GM04503 (cell line): ENCODE results near the gene PIN1.
"Not testable (repeated sequence)": the region's sequence is repeated elsewhere in the genome, so short reads cannot be mapped to it uniquely, and the experiment has no call there.

ENCODE experiments used
- DNase-seq: peaks from one replicate; pipeline ENCODE4 v3.0.0-alpha.2; 2012; ENCODE audit warnings: low read depth

PIN1 gene

DNA sequence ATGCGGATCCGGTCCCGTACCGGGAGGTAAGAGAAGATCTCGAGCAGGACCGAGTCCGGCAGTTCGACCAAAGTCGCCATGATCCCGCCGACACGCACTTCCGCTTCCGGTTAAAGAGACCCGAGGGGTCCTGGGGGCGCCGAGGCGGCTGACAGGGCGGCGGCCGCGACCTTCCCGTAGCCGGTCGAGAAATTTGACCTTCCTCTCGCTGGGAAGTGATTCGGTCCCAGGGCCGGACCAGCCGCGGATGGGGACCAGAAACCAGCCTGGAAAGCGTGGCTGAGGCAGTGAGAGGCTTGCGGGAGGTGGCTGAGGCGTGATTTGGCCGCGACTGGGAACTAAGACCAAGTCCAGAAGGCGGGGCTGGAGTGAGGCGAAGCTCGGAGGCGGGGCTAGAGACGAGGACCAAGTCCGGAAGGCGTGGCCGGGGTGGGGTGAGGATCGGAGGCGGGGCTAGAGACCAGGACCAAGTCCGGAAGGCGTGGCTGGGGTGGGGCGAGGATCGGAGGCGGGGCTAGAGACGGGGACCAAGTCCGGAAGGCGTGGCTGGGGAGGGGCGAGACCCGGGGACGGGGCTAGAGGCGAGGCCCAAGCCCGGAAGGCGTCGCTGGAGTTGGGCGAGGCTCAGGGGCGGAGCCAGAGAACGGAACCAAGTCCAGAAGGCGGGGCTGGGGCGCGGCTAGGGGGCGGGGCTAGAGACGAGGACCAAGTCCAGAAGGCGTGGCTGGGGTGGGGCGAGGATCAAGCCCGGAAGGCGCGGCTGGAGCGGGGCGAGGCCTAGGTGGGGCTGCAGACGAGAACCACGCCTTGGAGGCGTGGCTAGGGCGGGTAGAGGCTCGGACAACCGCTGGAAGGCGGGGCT, 16.2 kb upstream of the PIN1 start, which contains the start of gene FBXL12:
TSS of gene FBXL12 (minus strand) at position 346 of the 862 bp plus-strand sequence. CDS start at position 80, 266 bp downstream.
- peak; percentile 92 for DNase-seq

DNA sequence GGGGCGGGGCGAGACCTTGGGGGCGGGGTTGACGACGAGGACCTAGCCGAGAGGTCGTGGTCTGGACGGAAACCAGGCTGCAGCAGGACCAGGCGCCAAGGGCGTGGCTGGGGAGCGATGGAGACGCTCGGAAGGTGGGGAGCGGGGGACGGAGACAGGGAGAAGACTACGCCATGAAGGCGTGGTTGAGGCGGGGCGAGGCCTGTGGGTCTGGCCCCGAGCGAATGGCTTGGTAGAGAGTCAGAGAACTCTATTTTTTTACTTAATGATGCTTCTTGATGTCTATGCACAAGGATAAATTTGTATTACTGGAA, 15.6 kb upstream of the PIN1 start:
- no peak for DNase-seq

DNA sequence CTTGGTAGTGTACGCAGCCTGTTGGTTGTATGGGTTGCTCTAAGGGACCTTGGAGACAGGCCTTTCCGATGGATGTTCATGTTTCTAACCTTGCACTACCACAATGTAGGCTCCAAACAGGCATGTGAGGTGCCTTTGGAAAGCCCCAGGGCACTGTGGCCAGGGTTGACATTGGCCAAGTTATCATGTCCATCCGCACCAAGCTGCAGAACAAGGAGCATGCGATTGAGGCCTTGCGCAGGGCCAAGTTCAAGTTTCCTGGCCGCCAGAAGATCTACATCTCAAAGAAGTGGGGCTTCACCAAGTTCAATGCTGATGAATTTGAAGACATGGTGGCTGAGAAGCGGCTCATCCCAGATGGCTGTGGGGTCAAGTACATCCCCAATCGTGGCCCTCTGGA, 15.1 kb upstream of the PIN1 start:
- DNase-seq: not testable (repeated sequence)

DNA sequence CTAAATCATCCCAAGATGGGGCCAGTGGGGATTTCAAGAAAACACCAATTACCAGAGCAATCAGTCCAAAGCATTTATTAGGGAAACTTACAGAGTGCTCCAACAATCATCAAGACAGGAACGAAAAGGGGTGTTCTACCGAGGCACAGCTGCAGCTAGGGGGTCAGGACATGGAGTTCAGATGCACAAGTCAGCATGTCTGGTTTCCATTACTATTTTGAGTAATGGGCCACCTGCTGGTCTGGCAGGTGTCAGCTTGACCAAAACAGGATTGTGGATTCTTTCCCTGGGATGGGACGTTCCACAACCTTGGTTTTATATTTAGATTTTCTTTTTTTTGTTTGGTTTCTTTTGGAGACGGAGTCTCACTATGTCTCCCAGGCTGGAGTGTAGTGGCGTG, 11.3 kb upstream of the PIN1 start:
- DNase-seq: no peak

DNA sequence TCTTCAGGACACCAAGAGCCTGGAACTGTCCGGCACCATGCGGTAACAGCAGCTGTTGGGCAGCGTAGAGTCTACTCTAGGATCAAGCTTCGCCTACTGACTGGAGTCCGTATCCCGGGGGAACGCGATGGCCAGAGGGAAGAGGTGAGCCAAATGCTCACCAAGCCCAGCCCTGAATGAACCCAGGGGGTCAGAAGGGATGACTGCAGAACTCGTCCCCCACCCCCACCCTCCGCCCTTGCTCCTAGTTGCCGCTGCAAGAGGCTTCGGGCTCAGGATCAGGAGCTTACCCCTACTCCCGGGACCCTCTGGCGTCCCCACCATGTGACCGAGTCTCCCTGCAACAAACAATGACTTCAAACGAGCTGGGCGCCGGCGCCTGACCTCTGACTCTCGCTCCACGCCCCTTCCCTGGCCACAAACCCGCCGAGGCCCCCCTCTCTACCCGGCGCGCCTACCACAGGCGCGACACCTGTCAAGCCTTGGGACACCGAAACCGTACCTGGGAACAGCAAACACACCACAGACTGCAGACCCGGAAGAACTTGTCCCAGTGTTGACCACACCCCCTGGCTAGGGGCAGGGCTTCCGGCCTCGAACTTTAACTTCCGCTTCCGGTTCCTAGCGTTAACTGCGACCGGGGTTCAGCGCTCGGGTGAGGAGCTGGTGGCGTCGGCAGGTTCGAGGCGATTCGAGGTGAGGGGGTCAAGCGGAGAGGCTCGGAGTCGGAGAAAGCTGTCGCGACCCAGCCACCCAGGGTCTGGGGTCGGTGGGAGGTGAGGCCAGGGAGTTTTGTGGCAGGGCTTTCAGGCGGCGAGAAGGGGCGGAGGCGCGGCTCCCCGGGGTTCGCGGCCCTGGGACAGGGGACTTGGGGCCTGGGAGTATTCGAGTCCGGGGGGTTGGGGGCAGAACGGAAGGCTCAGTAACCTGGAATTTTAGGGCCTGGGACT, 7.6 kb upstream of the PIN1 start, which contains the start of gene UBL5:
TSS of gene UBL5 (plus strand) at position 630 of the 950 bp plus-strand sequence. CDS start 420 bp downstream, outside the sequence.
- peak; percentile 34 for DNase-seq

DNA sequence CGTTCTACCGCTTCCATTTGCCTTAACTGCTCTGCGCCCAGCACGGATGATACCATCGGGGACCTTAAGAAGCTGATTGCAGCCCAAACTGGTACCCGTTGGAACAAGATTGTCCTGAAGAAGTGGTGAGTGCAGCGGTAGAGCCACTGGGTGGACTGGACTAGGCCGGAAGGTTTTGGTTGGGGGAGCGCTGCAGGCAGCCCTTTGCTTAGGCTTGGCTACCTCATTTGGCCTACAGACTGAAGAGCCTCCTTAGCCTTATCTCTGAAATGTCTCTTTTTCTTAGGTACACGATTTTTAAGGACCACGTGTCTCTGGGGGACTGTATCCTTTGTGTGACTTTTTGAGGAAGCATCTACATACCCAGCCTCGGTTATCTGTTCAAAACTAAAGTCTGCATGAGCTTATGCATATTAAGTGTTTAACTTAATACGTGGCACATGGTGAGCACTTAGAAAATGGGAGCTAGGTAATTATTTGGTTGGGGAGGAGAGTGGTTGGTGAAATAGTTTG, 6.5 kb upstream of the PIN1 start:
- no peak for DNase-seq

DNA sequence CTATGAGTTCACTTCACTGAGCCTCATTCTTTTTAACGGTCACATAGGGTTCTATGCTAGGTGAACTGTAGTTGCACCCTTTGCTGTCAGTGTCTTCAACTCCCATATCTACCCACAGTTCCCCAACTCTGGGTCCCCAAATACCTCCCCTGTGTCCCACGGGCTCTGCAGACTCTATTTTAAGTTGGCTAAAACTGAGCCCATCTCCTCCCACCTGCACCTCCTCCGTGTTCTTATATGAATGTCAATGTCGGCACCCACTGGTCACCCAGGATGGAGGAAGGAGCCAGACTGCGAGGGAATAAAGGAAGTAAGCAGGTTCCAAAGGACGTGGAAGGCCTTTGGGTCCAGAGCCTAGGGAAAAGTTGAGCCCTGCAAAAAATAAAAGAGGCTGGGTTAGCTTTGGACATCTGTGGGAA, 802 bp upstream of the PIN1 start:
- no peak for DNase-seq

DNA sequence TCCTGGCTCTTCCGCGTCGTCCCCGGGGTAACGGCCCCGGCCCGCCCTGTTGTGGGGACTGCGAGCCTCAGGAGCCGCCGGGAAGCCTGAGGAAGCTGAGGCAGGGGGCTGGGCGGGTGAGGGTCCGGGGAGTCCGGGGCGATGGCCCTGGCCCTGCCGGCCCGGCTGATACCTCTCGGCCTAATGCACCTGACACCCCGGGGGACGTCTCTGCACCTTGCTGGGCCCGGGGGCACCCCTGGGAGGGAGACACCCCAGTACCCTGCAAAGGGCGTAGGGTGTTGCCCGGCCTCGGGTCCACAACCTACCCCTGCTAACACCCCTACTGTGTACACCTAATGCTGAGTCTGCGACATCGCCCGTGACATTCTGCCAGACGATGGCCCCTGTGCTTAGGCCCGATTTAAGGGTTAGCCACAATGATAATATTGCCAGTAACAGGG, 410 bp downstream of the PIN1 start:
- no peak for DNase-seq

DNA sequence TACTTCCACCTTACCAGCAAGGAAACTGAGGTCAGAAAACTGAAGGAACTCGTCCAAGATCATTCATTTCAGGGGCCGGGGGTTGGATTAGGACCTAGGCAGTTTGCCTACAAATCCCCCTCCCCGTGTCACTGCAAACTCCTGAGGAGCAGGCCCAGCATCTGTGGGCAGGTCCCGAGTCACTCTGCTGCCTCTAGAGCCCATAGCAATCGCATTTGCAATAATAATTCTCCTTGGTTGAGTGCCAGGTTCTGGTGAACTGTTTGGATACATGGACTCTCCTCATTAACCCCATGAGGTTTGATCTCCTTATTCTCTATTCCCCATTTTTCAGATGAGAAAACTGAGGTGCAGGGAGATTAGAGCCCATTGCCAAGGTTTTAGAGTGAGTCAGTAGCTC, 903 bp downstream of the PIN1 start:
- DNase-seq: no peak

DNA sequence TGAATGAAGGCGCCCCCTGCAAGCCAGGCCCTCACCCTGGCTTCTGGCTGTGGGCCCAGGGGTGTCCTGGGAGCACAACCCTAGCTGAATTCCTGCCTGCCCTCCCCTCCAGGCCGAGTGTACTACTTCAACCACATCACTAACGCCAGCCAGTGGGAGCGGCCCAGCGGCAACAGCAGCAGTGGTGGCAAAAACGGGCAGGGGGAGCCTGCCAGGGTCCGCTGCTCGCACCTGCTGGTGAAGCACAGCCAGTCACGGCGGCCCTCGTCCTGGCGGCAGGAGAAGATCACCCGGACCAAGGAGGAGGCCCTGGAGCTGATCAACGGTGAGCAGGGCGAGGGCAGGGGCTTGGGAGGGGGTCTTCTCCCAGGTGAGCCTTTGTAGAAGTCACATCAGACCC, 3.2 kb downstream of the PIN1 start:
- no peak for DNase-seq

DNA sequence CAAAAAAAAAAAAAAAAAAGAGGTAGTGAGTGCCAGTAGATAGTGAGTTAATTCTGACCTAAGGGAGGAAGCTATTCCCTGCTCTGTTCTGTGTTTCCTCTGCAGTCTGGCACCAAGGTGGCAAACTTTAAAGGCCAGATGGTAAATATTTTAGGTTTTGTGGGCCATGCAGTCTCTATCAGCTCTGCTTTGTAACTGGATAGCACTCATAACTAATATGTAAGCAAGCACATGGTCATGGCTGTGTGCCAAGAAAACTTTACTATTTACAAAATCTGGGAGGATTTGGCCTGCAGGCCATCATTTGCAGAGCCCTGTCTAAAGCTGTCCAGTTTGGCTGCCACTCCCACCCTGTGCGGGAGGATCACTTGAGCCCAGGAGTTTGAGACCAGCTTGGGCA, 4.3 kb downstream of the PIN1 start:
- no peak for DNase-seq

DNA sequence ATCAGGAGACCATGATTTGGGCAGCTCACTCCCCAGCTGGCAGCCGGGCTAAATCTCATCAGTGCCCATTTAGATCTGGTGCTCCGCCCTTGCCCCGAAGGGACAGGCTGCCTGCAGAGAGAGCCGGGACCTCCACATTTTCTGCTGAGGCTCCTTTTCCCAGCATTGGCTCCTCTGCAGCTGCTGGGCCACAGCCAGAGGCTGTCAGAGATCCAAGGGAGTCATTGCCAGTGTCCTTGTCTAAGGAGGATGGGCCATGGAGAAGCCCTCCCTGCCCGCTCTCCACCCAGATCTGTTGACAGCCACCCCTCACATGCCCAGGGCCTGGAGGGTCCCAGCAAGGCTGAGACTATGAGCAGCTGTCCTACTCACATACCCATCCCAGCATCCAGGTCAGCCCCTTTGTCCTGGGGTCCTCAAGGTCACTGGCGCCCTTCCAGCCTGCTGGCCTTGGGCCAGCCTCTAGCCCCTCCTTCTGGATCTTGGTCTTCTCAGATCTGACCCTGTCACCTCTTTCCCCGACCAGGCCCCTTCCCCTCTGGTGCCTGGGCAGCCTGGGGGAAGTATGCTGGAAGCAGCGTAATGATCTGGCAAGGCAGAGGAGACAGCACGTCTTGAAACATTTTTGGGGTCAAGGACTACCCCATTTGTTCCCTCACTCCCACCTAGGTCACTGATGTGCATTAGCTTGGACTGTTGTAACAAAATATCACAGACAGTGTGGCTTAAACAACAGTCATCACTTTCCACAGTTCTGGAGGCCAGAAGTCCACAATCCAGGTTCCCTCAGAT, 7.9 kb downstream of the PIN1 start:
- DNase-seq: no peak

DNA sequence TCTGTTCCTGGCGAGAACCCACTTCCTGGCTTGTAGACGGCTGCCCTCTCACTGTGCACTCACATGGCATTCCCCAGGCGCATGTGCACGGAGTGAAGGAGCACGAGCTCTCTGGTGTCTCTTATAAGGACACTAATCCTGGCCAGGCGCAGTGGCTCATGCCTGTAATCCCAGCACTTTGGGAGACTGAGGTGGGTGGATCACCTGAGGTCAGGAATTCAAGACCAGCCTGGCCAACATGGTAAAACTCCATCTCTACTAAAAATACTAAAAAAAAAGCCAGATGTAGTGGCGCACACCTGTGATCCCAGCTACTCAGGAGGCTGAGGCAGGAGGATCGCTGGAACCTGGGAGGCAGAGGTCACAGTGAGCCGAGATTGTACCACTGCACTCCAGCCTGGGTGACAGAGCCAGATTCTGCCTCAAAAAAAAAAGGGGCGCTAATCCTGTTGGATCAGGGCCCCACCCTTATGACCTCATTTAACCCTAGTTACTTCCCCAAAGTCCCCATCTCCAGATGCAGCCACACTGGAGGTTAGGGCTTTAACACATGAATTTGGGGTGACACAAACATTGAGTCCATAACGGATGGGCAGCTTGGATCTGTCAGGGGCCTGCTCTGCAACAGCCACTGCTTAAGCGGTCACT, 8.6 kb downstream of the PIN1 start:
- not testable (repeated sequence) for DNase-seq

DNA sequence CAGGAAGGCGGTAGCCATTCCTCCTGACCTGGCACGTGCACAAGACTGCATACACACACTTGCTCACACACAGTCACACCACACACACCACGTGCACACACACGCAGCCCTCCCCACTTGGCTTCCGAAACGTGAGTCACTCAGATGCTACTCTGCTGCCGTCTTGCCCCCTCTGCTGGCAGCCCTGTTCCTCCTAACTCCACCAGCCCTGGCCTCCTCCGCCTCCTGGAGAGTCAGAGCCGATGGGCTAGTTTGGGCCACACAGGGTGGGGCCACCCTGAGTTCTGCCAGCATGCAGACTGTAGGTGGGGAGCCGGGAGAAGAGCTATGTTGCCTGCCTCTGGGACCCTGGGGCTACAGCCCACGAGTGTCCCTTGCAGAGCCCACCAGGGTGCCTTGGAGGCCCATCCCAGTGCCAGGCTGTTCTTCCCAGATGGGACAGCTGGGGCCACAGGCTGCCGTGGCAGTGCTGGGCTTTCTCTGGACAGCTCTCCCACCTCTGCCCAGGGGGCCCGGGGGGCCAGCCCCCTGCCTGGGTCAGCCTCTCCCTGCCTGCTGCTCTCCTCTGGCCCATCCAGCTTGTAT, 12.1 kb downstream of the PIN1 start:
- peak; percentile 73 for DNase-seq

DNA sequence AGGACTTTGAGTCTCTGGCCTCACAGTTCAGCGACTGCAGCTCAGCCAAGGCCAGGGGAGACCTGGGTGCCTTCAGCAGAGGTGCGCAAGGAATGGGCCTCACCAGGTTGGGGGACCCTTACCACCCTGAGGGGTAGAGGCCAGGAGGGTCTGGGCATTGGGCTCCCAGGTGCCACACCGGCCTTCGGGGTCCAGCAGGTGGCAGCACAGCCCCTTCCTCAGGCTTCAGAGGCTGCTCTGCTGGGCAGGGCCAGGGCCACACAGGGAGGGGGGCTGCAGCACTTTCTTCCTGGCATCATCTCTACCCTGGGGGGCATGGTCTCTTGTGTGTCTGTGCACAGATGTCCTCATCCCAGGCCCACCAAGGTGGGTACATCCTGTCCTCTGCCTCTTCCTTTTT, 12.9 kb downstream of the PIN1 start:
- no peak for DNase-seq

DNA sequence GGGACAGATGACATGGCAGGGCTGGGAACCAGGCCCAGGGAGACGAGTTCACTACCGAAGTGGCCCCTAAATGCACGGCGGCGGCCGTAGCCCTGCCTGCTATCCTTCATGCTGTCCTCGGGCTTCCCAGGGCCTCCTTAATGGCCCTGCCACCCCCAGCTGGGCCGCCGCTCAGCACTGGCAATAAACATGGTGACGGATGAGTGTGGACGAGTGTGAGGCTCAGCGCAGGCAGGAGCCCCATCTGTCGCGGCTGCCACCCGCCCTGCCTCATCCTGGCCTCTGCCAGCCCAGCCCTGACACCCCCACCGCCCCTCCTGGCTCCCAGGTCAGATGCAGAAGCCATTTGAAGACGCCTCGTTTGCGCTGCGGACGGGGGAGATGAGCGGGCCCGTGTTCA, 13.6 kb downstream of the PIN1 start:
- no peak for DNase-seq

DNA sequence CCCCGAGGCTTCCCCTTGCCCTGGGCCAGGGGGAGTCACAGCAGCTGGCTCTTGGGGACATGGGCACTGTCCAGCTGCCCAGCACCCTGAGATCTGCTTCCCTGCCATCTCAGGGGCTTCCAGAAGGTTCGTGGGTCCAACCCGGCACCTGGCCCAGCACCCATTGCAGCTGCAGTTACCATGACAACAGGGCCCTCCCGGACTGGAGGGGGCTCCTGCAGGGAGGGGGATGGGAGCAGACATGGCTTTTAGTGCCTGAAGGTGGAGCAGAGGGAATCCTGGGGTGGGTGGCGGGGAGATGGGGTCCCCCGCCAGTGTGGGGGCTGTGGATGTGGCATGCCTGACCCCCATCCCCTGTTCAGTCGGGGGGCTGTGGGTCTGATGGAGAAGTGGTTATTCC, 14.7 kb downstream of the PIN1 start:
- DNase-seq: no peak

DNA sequence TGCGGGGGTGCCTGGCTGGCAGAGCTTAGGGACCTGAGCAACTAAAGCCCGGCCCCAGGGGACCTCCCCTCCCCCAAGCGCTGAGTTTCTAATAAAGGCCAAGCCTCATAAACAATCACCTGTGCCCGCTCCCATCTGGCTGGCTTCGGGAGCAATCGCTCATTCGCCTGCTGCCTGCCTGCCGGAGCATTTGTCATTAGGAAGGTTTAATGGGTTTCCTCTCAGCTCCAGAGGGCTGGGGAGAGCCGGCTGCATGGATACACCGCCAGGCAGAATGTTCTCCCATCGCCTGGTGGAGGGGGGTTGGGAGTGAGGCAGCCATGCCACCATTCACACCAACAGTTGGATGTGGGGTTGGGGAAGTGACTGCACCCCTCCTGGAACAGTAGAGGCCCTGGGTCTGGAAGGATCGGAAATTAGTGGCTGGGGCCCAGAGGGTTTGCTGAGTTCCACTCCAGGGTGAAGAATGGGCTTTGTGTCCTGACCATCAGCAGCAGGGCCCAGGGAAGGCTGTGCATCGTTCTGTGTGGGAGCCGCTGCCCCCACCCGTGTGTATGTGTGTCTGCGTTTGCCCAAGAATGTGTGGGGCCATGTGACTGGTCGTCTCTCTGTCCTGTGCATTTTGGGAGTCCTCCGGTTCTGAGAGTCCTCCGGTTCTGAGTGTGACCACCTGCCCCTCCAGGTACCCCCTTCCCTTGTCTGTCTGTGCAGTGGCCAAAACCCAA, 15.3 kb downstream of the PIN1 start:
- DNase-seq: no peak

DNA sequence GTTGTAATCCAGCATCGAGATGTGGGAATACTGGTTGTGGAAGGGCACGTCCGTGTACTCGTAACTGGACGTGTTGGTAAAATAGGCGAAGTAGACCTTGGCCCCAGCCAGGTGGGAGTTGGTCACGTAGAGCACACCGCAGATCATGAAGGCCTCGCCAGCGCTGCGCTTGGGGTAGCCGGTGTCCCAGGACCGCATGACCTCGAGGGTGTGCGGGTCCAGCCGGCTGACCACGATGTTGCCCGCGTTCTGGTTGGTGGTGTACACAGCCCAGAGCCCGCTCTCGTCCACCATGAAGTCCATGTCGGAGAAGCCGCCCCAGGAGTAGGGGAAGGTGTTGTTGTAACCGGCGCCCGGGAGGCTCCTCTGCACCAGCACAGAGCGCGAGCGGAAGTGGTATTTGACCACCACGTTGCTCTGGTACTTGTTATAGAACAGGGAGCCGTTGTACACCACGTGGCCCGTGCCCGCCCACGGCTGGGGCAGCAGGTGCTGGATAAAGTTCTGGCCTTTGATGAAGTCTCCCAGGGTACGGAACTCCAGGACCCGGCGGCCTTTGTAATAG, 19.2 kb downstream of the PIN1 start:
- DNase-seq: no peak

DNA sequence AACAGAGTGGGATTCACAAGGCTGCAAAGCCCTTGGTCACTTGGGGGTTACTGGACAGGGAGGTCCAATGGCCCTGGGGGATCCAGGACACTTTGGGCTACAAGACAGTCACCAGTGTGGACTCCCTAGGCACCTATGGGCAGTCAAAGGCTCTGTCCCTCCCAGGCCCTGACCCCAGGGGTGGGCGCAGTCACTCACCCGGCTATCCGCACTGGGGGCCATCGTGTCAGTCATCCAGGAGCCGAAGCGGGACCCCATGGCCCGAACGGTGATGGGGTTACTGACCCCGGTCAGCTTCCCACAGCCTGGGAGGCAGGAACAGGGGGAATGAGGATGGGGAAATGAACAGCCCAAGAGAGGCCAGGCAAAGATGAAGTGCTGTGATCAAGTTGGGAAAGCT, 21.5 kb downstream of the PIN1 start:
- DNase-seq: no peak
